Lung (tissue), 13 donors: Measurements from ENCODE around the gene ZBTB25. TPM values are rescaled to one million over a fixed set of nuclear protein-coding genes. Genes with fewer than 3 reads are reported as not detected.

ENCODE experiments used
- ATAC-seq: fragments of 200-7000 bp; cut with Tn5 transposase; one replicate; pipeline ENCODE4 v1.9.1; 2020; ENCODE audit warnings: moderate number of reproducible peaks; ENCODE audit not compliant: insufficient read depth, low FRiP score
- DNase-seq, 3 donors: peaks; one replicate each; pipeline ENCODE4 v3.0.0-alpha.2; 2013 to 2017
- H3K27ac ChIP-seq, 2 donors: one replicate each; pipeline ENCODE4 v1.5.1; 2013; ENCODE audit warnings: mild to moderate bottlenecking in 2 of 2, moderate library complexity in 2 of 2, control low read depth in 1 of 2, inconsistent platforms in 1 of 2, low read depth in 1 of 2, low read length in 1 of 2
- H3K27me3 ChIP-seq, 3 donors: one replicate each; pipeline ENCODE4 v1.5.1; 2013; ENCODE audit warnings: low read length in 2 of 3; ENCODE audit not compliant: control insufficient read depth in 3 of 3, insufficient read depth in 3 of 3
- H3K36me3 ChIP-seq, 4 donors: one replicate each; pipeline ENCODE4 v1.5.1; 2013; ENCODE audit warnings: low read length in 4 of 4, mild to moderate bottlenecking in 1 of 4, moderate library complexity in 1 of 4; ENCODE audit not compliant: control insufficient read depth in 4 of 4, insufficient read depth in 4 of 4
- H3K4me1 ChIP-seq, 5 donors: one replicate each; pipeline ENCODE4 v1.5.1; 2013; ENCODE audit warnings: low read length in 5 of 5, mild to moderate bottlenecking in 2 of 5, moderate library complexity in 1 of 5; ENCODE audit not compliant: control insufficient read depth in 5 of 5, insufficient read depth in 5 of 5
- H3K4me3 ChIP-seq: one replicate; pipeline ENCODE4 v1.5.1; 2013; ENCODE audit warnings: mild to moderate bottlenecking, control low read depth, moderate library complexity
- H3K9ac ChIP-seq, 2 donors: one replicate each; pipeline ENCODE4 v1.5.1; 2013; ENCODE audit warnings: low read length in 2 of 2, control low read depth in 1 of 2; ENCODE audit not compliant: insufficient read depth in 1 of 2
- H3K9me3 ChIP-seq, 4 donors: one replicate each; pipeline ENCODE4 v1.5.1; 2013; ENCODE audit warnings: low read length in 3 of 4, mild to moderate bottlenecking in 1 of 4, moderate library complexity in 1 of 4; ENCODE audit not compliant: control insufficient read depth in 4 of 4, insufficient read depth in 3 of 4
- CTCF ChIP-seq: IDR thresholded peaks from 2 replicates; pipeline ENCODE4 v1.5.1; 2012; ENCODE audit warnings: mild to moderate bottlenecking; ENCODE audit errors: control extremely low read depth, extremely low read depth
- WGBS, 2 donors: extraction: QIAGEN DNeasy Blood & Tissue Kit; methylation state at CpG; one replicate each; pipeline ENCODE4 v1.1.7; 2013; 5-methylcytosine and 5-hydroxymethylcytosine counted together
- polyA plus RNA-seq, 2 donors: library from polyadenylated mRNA; stranded (reverse); fragments of 200-250 nt; gene quantifications; one replicate each; pipeline ENCODE4 v1.2.1, GENCODE V29; 2013
- small RNA-seq: library from RNA; depleted of rRNA; stranded (forward); fragments of <200 nt; gene quantifications from one replicate; pipeline ENCODE3, GENCODE V24; 2014; ENCODE audit warnings: low replicate concordance
- total RNA-seq, 2 donors: library from RNA; depleted of rRNA in 1 of 2; stranded (reverse); fragments of >200 nt in 1 of 2; gene quantifications; one replicate each; pipeline ENCODE4 v1.2.1, GENCODE V29; 2014 to 2021
- donor health status: control.
- donor health status: control.
- donor health status: Bipolar disorder and iron deficiency.
- donor health status: healthy.
- donor health status: DM: yes; HTN: yes; CAD: no.

The ZBTB25 gene
- total and polyA plus RNA-seq, 4 donors: 4.0 to 15.4 (median 9.2) TPM

- H3K4me1 ChIP-seq: peaks cover 0 to 3% (median 0%) of the 10 kb centered on the region in 5 donors
- H3K9ac ChIP-seq: no peak overlapping the region
- H3K27ac ChIP-seq: no peak overlapping the region
- no peaks in the 10 kb centered on the region for H3K9me3 ChIP-seq
- peaks cover 0 to 8% (median 3%) of the 10 kb centered on the region in 4 donors for H3K36me3 ChIP-seq
- DNase-seq (no peak), ATAC-seq (no peak)
- TF ChIP-seq CTCF: no peak
- H3K27me3 ChIP-seq: no peaks in the 10 kb centered on the region
- H3K4me3 ChIP-seq: no peak overlapping the region
- 56 to 87% methylated on average over 1 of the region's 1 CpG for WGBS, 2 donors
Observed at GRCh38 chr14:64401949-64402348, 101.7 kb downstream of the ZBTB25 start.

DNA sequence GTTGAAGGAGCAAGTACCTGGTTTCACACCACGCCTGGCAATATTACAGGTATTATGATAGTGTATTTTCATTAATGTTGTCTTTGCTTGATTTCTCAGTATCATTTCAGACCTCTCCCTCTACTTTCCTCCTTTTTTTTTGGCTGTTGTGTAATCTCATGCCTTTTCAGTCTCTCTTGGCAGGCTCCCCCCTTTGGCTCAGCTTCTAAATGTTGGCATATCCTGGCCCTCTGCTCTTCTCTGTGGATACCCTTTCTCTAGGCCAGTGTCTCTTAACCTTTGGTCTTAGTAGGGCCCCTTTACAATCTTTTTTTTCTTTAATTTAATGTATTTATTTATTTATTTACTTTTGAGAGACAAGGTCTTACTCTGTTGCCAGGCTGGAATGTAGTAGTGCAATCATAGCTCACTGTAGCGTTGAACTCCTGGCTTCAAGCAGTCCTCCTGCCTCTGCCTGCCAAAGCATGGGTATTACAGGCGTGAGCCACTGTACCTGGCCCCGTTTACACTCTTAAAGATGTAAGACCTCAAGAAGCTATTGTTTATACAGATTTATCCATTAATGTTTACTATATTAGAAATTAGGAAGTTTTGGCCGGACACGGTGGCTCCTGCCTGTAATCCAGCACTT lies 102.7 kb downstream of the ZBTB25 start:
- Histone ChIP-seq H3K27ac (no peak overlapping the region), H3K27me3 (no peaks in the 10 kb centered on the region), H3K9me3 (no peaks in the 10 kb centered on the region), H3K9ac (no peak overlapping the region), H3K36me3 (peaks cover 0 to 8% (median 3%) of the 10 kb centered on the region in 4 donors), H3K4me3 (no peak overlapping the region), H3K4me1 (peaks cover 0 to 3% (median 0%) of the 10 kb centered on the region in 5 donors)
- TF ChIP-seq CTCF: no peak
- no peak for ATAC-seq
- WGBS, 2 donors: 90% methylated on average over 6 of the region's 6 CpGs
- peak in 2 of 3 donors; percentile 28 to 35 for DNase-seq

Small RNA genes lying within 50 kb of the gene (small RNA-seq; reads per million reads assigned to genes)
- gene AL049869.4: not detected

Other genes with a start within 250 kb of the ZBTB25 start
- 1 to 10 TPM in 1 of 2 donors, under 1 TPM in 1; 0.55 to 3.4 TPM for gene ESR2, start 209.5 kb downstream of the ZBTB25 start, total RNA-seq
- gene ESR2, start 209.5 kb downstream of the ZBTB25 start, polyA plus RNA-seq: under 1 TPM; 0.11 to 0.20 TPM
- gene MTHFD1, start 115.5 kb downstream of the ZBTB25 start, total RNA-seq: 10 to 100 TPM; 30.5 to 58.7 TPM
- 10 to 100 TPM; 20.9 to 27.7 TPM for gene MTHFD1, start 115.5 kb downstream of the ZBTB25 start, polyA plus RNA-seq
- 1 to 10 TPM; 1.7 to 1.8 TPM for gene AKAP5, start 38.3 kb downstream of the ZBTB25 start, total RNA-seq
- under 1 TPM; 0.15 to 0.63 TPM for gene AKAP5, start 38.3 kb downstream of the ZBTB25 start, polyA plus RNA-seq
- 10 to 100 TPM; 33.5 to 65.5 TPM for gene ZBTB1, start 932 bp upstream of the ZBTB25 start, total RNA-seq
- gene ZBTB1, start 932 bp upstream of the ZBTB25 start, polyA plus RNA-seq: 10 to 100 TPM; 13.4 to 16.4 TPM
- gene HSPA2, start 36.9 kb upstream of the ZBTB25 start, total RNA-seq: 10 to 100 TPM; 11.5 to 20.5 TPM
- 10 to 100 TPM in 1 of 2 donors, 1 to 10 TPM in 1; 6.9 to 11.3 TPM for gene HSPA2, start 36.9 kb upstream of the ZBTB25 start, polyA plus RNA-seq
- 1 to 10 TPM; 2.3 to 3.1 TPM for gene PPP1R36, start 46.1 kb upstream of the ZBTB25 start, total RNA-seq
- gene PPP1R36, start 46.1 kb upstream of the ZBTB25 start, polyA plus RNA-seq: 1 to 10 TPM; 1.2 to 1.6 TPM
- gene PLEKHG3, start 200.6 kb upstream of the ZBTB25 start, total RNA-seq: 10 to 100 TPM; 30.3 to 43.5 TPM
- 10 to 100 TPM; 11.0 to 12.8 TPM for gene PLEKHG3, start 200.6 kb upstream of the ZBTB25 start, polyA plus RNA-seq